Left renal cortex interstitium (tissue), 4 donors: ENCODE results near the gene KIF17. TPM values are rescaled to one million over a fixed set of nuclear protein-coding genes. Genes with fewer than 3 reads are reported as not detected.

Experiments used
- DNase-seq, 4 donors: peaks; one replicate each; pipeline ENCODE4 v3.0.0-alpha.2; 2013; ENCODE audit warnings: low read depth in 4 of 4, low spot score in 2 of 4, missing footprints in 1 of 4
- polyA plus RNA-seq, 4 donors: library from polyadenylated mRNA; unstranded; fragments of 120-200 nt; gene quantifications; one replicate each; pipeline ENCODE4 v1.2.1, GENCODE V29; 2013; ENCODE audit not compliant: insufficient read length in 4 of 4

Gene KIF17
- polyA plus RNA-seq, 4 donors = 3.7 to 7.1 (median 4.7) TPM

- DNase-seq = no peak
Measured at GRCh38 chr1:20712215-20712577, 5.6 kb downstream of the KIF17 start.

GRCh38 chr1:20711285-20712214 lies 6.3 kb downstream of the KIF17 start:
- DNase-seq = no peak

GRCh38 chr1:20710469-20711284 lies 7.1 kb downstream of the KIF17 start:
- DNase-seq = no peak

- DNase-seq = no peak
Measured at GRCh38 chr1:20709868-20710267, 7.9 kb downstream of the KIF17 start.

- DNase-seq = no peak
Measured at GRCh38 chr1:20708891-20709290, 8.9 kb downstream of the KIF17 start.

GRCh38 chr1:20708057-20708456 lies 9.8 kb downstream of the KIF17 start:
- DNase-seq = no peak

GRCh38 chr1:20706841-20707240 lies 11.0 kb downstream of the KIF17 start:
- DNase-seq = no peak

- no peak for DNase-seq
Measured at GRCh38 chr1:20705203-20705755, 12.5 kb downstream of the KIF17 start.

- no peak for DNase-seq
Measured at GRCh38 chr1:20704390-20705202, 13.2 kb downstream of the KIF17 start.

- DNase-seq = no peak
Measured at GRCh38 chr1:20703124-20703756, 14.6 kb downstream of the KIF17 start.

GRCh38 chr1:20702416-20702815 lies 15.4 kb downstream of the KIF17 start:
- DNase-seq = no peak

- DNase-seq = no peak
Measured at GRCh38 chr1:20701847-20702246, 16.0 kb downstream of the KIF17 start.

- DNase-seq = no peak
Measured at GRCh38 chr1:20701446-20701845, 16.4 kb downstream of the KIF17 start.

- no peak for DNase-seq
Measured at GRCh38 chr1:20700636-20701215, 17.1 kb downstream of the KIF17 start.

- no peak for DNase-seq
Measured at GRCh38 chr1:20699558-20699957, 18.2 kb downstream of the KIF17 start.

GRCh38 chr1:20698195-20698910 lies 19.5 kb downstream of the KIF17 start:
- DNase-seq = no peak

- DNase-seq = no peak
Measured at GRCh38 chr1:20697563-20697962, 20.2 kb downstream of the KIF17 start.

- DNase-seq = peak; percentile 72 to 82 (median 82)
Measured at GRCh38 chr1:20696397-20697333, 21.1 kb downstream of the KIF17 start.
